SK-N-SH (cell line): ENCODE data around the gene LRIG1. TPM values are rescaled to one million over a fixed set of nuclear protein-coding genes. Genes with fewer than 3 reads are reported as not detected.
A peak's percentile ranks its signal among the peaks of the same experiment; 100 is the strongest.

Experiments
- CTCF ChIA-PET: fragments of 300-600, 350-600 bp; formaldehyde crosslinking; extraction: SDS; loops from one replicate; lab custom pipeline; 2021; lab: Yijun Ruan, JAX
- POLR2A ChIA-PET: fragments of 350-600 bp; sonication (Branson Sonifier 250); formaldehyde crosslinking; extraction: SDS; loops from one replicate; lab custom pipeline; 2020; ENCODE audit warnings: antibody characterized with exemption, inconsistent platforms; lab: Yijun Ruan, JAX
- DNase-seq: peaks from one replicate; pipeline ENCODE4 v3.0.0; 2012
- H2AFZ ChIP-seq: fragments of 200-600 bp; sonication (generic); 2 replicates; pipeline ENCODE4 v1.8.1; 2016; ENCODE audit warnings: antibody characterized with exemption, mild to moderate bottlenecking, low read depth
- H3F3A ChIP-seq: fragments of 200-600 bp; sonication (generic); replicated peaks from 2 replicates; pipeline ENCODE3; 2016; ENCODE audit warnings: antibody characterized with exemption, mild to moderate bottlenecking; ENCODE audit not compliant: insufficient read depth
- H3K27ac ChIP-seq, 2 experiments: fragments of 200-500 bp in 1 of 2; fragments of 200-600 bp in 1 of 2; sonication (Bioruptor generic) in 1 of 2; sonication (generic), shearing (Covaris generic) in 1 of 2; 2 replicates each; pipeline versions ENCODE4 v1.5.1 to v1.6.1; 2014 to 2016; ENCODE audit warnings: low read depth in 2 of 2, inconsistent platforms in 1 of 2, low read length in 1 of 2, mild to moderate bottlenecking in 1 of 2, mixed read lengths in 1 of 2
- H3K27me3 ChIP-seq: fragments of 200-600 bp; sonication (generic), shearing (Covaris generic); 2 replicates; pipeline ENCODE4 v1.6.1; 2016; ENCODE audit warnings: mixed run types; ENCODE audit not compliant: insufficient read depth
- H3K36me3 ChIP-seq, 2 experiments: fragments of 200-500 bp in 1 of 2; fragments of 200-600 bp in 1 of 2; sonication (Bioruptor generic) in 1 of 2; sonication (generic) in 1 of 2; replicated peaks in 1 of 2; 2 replicates each; pipeline versions ENCODE3 to v1.5.1; 2014 to 2016; ENCODE audit warnings: low read length in 1 of 2, mild to moderate bottlenecking in 1 of 2; ENCODE audit not compliant: insufficient read depth in 2 of 2, control insufficient read depth in 1 of 2
- H3K4me1 ChIP-seq, 2 experiments: fragments of 200-500 bp in 1 of 2; fragments of 200-600 bp in 1 of 2; sonication (Bioruptor generic) in 1 of 2; sonication (generic), shearing (Covaris generic) in 1 of 2; 2 replicates each; pipeline versions ENCODE4 v1.5.1 to v1.6.1; 2014 to 2016; ENCODE audit warnings: low read depth in 1 of 2, low read length in 1 of 2, mixed run types in 1 of 2; ENCODE audit not compliant: insufficient read depth in 2 of 2, control insufficient read depth in 1 of 2
- H3K4me2 ChIP-seq: fragments of 200-600 bp; sonication (generic), shearing (Covaris generic); 2 replicates; pipeline ENCODE4 v1.6.1; 2017; ENCODE audit warnings: mixed run types
- H3K4me3 ChIP-seq, 2 experiments: fragments of 200-500 bp in 1 of 2; fragments of 200-600 bp in 1 of 2; sonication (Bioruptor generic) in 1 of 2; sonication (generic), shearing (Covaris generic) in 1 of 2; 2 replicates each; pipeline versions ENCODE4 v1.5.1 to v1.8.1; 2014 to 2016; ENCODE audit warnings: low read depth in 2 of 2, inconsistent platforms in 1 of 2, low read length in 1 of 2, mild to moderate bottlenecking in 1 of 2, mixed read lengths in 1 of 2, moderate library complexity in 1 of 2
- H3K79me2 ChIP-seq: fragments of 200-600 bp; sonication (generic); 2 replicates; pipeline ENCODE4 v1.8.1; 2017; ENCODE audit warnings: mild to moderate bottlenecking; ENCODE audit not compliant: insufficient read depth
- H3K9ac ChIP-seq: fragments of 200-600 bp; sonication (generic); 2 replicates; pipeline ENCODE4 v1.6.1; 2017; ENCODE audit warnings: mixed run types
- H3K9me2 ChIP-seq: fragments of 200-600 bp; sonication (generic); 2 replicates; pipeline ENCODE4 v1.6.1; 2017; ENCODE audit warnings: mixed run types
- H3K9me3 ChIP-seq: fragments of 200-600 bp; sonication (generic); 2 replicates; pipeline ENCODE4 v1.6.1; 2017; ENCODE audit warnings: mixed run types, mild to moderate bottlenecking, moderate library complexity
- H4K20me1 ChIP-seq: fragments of 200-600 bp; sonication (generic); 2 replicates; pipeline ENCODE4 v1.6.1; 2017; ENCODE audit warnings: mild to moderate bottlenecking, mixed run types; ENCODE audit not compliant: insufficient read depth
- FOXJ3 ChIP-seq: sonication (generic); formaldehyde crosslinking; IDR thresholded peaks from 2 replicates; pipeline ENCODE4 v1.5.1; 2020; ENCODE audit warnings: mild to moderate bottlenecking, missing genetic modification reagents
- FOXM1 ChIP-seq: IDR thresholded peaks from 2 replicates; pipeline ENCODE4 v1.4.0; 2012; ENCODE audit warnings: low read depth, mild to moderate bottlenecking
- NFIC ChIP-seq: IDR thresholded peaks from 2 replicates; pipeline ENCODE4 v1.4.0; 2012; ENCODE audit warnings: borderline replicate concordance
- WGBS: methylation state at CpG from one replicate; pipeline ENCODE4 v1.1.6; 2017; ENCODE audit warnings: low lambda C conversion rate; 5-methylcytosine and 5-hydroxymethylcytosine counted together
- polyA plus RNA-seq, 3 experiments: library from polyadenylated mRNA; depleted of rRNA; stranded (reverse); fragments of >200 nt; gene quantifications; 2 replicates each; pipeline ENCODE4 v1.2.3, GENCODE V29; 2012
- TF ChIP-seq, protein P1 (sequence below): IDR thresholded peaks from 2 replicates; pipeline ENCODE4 v1.4.0; 2012; ENCODE audit warnings: low read depth
- TF ChIP-seq, protein P2 (sequence below): IDR thresholded peaks from 2 replicates; pipeline ENCODE4 v1.4.0; 2012; ENCODE audit warnings: low read depth, borderline replicate concordance
- TF ChIP-seq, protein P3 (sequence below): IDR thresholded peaks from 2 replicates; pipeline ENCODE4 v1.6.1; 2012; ENCODE audit warnings: mild to moderate bottlenecking, low read depth, low read length, moderate library complexity

LRIG1 gene
- polyA plus RNA-seq, 1 of the 3 experiments (the other 2 are of a cell fraction), result 1.7 TPM

DNA sequence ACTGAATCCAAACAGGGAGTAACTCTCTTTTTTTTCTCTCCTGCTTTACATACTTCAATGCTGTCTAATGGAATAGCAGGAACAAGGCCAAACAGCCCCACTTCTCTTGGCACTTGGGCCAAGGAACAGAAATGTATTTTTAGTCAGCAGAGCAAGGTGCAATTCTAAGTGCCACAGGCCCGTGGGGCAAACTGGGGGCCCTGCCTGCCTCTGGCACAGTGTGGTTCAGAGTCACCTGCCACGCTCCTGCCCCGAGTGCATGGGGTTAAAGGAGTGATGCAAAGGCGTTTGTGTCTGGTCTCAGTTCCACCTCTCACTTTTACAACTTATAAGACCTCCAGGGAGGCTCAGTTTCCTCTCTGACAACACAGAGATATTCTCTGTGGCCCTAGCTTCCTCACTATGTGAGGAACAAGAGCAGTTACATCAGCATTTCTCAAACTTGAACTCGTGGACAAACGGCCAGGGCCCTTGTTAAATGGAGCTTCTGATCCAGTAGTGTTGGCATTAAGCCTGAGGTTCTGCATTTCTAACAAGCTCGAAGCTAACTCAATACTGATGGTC is 51.3 kb downstream of the LRIG1 start:
- H3K4me3 ChIP-seq, result no peak overlapping the region
- 74% methylated on average over 7 of the region's 7 CpGs for WGBS
- no peaks in the 10 kb centered on the region for H4K20me1 ChIP-seq
- no peak for DNase-seq
- no peaks in the 10 kb centered on the region for H3K9me2 ChIP-seq
- no peak overlapping the region for H2AFZ ChIP-seq
- H3K9ac ChIP-seq, result no peak overlapping the region
- no peak overlapping the region; a peak in 1 of 4 replicates for H3K27ac ChIP-seq
- POLR2A ChIA-PET, result no interaction called here
- H3K36me3 ChIP-seq, result no peaks in the 10 kb centered on the region
- CTCF ChIA-PET, result interaction anchor here (1.5 kb wide), 1 partner anchor 34 kb away, joined by 3 read pairs; no protein-coding TSS in a partner anchor
- H3K9me3 ChIP-seq, result no peaks in the 10 kb centered on the region
- no peaks in the 10 kb centered on the region for H3F3A ChIP-seq
- no peaks in the 10 kb centered on the region for H3K79me2 ChIP-seq
- TF ChIP-seq FOXJ3 (CRISPR knock-in tag) (no peak), FOXM1 (no peak), NFIC (peak; percentile 23; the same call in 1 of the 2 replicates)
- TF ChIP-seq, protein P1, sequence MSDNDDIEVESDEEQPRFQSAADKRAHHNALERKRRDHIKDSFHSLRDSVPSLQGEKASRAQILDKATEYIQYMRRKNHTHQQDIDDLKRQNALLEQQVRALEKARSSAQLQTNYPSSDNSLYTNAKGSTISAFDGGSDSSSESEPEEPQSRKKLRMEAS, result no peak
- TF ChIP-seq, all 33 proteins: peak for 1
- H3K4me1 ChIP-seq, result peaks cover 0 to 29% of the 10 kb centered on the region in 2 experiments; a peak in 2 of 4 replicates
- no peaks in the 10 kb centered on the region for H3K27me3 ChIP-seq
- H3K4me2 ChIP-seq, result no peak overlapping the region

DNA sequence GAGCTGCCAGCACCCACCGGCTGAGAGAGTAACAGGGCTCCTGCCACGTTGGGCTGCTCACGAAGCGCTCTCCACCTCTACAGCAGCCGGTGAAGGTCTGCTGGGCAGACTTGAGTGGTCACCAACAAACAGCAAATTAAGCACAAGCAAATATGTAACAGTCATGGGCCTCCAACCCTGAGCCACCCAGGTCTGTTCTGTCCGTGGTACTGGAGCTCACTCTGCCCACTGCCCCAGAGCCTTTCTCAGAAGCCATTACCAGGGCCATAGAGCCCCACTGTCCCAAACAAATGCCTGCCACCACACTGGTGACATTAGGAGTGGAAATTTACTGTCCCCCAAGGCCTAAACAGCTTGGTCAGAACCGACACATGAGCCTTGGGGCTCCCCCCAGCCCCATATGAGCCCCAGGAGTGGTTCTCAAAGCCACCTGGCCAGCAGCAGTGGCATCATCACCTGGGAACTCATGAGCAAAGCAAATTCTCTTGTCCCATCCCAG is 56.6 kb downstream of the LRIG1 start:
- TF ChIP-seq, protein P2, sequence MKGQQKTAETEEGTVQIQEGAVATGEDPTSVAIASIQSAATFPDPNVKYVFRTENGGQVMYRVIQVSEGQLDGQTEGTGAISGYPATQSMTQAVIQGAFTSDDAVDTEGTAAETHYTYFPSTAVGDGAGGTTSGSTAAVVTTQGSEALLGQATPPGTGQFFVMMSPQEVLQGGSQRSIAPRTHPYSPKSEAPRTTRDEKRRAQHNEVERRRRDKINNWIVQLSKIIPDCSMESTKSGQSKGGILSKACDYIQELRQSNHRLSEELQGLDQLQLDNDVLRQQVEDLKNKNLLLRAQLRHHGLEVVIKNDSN, result no peak
- TF ChIP-seq, protein P3, sequence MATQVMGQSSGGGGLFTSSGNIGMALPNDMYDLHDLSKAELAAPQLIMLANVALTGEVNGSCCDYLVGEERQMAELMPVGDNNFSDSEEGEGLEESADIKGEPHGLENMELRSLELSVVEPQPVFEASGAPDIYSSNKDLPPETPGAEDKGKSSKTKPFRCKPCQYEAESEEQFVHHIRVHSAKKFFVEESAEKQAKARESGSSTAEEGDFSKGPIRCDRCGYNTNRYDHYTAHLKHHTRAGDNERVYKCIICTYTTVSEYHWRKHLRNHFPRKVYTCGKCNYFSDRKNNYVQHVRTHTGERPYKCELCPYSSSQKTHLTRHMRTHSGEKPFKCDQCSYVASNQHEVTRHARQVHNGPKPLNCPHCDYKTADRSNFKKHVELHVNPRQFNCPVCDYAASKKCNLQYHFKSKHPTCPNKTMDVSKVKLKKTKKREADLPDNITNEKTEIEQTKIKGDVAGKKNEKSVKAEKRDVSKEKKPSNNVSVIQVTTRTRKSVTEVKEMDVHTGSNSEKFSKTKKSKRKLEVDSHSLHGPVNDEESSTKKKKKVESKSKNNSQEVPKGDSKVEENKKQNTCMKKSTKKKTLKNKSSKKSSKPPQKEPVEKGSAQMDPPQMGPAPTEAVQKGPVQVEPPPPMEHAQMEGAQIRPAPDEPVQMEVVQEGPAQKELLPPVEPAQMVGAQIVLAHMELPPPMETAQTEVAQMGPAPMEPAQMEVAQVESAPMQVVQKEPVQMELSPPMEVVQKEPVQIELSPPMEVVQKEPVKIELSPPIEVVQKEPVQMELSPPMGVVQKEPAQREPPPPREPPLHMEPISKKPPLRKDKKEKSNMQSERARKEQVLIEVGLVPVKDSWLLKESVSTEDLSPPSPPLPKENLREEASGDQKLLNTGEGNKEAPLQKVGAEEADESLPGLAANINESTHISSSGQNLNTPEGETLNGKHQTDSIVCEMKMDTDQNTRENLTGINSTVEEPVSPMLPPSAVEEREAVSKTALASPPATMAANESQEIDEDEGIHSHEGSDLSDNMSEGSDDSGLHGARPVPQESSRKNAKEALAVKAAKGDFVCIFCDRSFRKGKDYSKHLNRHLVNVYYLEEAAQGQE, result peak; percentile 87
- TF ChIP-seq, all 33 proteins: peak for 1
- Histone ChIP-seq H3K27ac (no peak overlapping the region), H3F3A (no peaks in the 10 kb centered on the region), H3K9me2 (no peaks in the 10 kb centered on the region), H3K27me3 (no peaks in the 10 kb centered on the region), H3K36me3 (no peaks in the 10 kb centered on the region), H4K20me1 (no peaks in the 10 kb centered on the region), H3K9me3 (no peaks in the 10 kb centered on the region), H3K4me2 (no peak overlapping the region), H3K9ac (no peak overlapping the region), H2AFZ (no peak overlapping the region), H3K4me1 (peaks cover 0 to 21% of the 10 kb centered on the region in 2 experiments; a peak in 2 of 4 replicates), H3K4me3 (no peak overlapping the region), H3K79me2 (no peaks in the 10 kb centered on the region)
- no peak for DNase-seq
- WGBS, result 79% methylated on average over 3 of the region's 7 CpGs
- ChIA-PET CTCF (interaction anchor here (0.8 to 1.7 kb wide), 2 partner anchors 19 to 190 kb away, joined by 4 read pairs; no protein-coding TSS in a partner anchor), POLR2A (no interaction called here)
